GM10847 (cell line): ENCODE data around the gene ZNF101.
A peak's percentile ranks its signal among the peaks of the same experiment; 100 is the strongest.

Source experiments
- POLR2A ChIP-seq: IDR thresholded peaks from 2 replicates; pipeline ENCODE4 v1.6.1; 2011; ENCODE audit not compliant: insufficient read length; ENCODE audit errors: extremely low read depth

The ZNF101 gene

DNA sequence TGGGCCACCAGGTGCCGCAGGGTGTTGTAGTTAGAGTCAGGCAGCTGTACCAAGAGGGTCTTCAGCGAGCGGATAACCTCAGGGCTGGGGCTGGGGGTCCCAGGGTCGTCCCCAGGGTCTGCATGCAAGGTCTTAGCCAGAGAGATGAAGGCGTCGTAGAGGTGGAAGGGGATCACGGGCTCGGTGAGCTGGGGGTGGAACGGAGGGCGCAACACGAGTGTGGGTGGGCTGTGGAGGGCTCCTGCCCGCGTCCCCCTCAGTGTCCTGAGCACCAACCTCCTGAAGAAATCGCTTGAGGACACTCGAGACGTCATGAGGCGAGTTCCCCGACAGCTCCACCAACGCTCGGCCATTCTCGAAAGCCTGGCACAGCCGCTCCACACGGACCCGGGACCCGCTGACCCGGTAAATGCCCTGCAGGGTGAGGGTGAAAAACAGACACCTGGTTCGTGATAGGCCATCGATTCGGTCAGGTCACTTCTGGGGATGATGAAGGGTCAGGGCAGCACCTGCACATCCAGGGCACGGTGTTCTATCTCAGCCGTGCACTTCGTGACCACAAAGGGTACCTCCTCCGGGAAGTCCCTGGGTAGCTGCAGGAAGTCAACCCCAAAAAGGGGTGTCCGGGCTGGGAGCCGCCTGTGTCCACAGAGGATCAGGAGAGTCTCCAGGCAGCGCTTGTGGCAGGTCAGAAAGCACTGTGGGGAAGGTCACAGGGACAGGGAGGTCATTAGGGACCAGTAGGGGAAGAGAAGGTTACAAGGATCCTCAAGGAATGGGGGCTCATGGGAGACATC is 33.9 kb upstream of the ZNF101 start:
- TF ChIP-seq POLR2A: no peak

DNA sequence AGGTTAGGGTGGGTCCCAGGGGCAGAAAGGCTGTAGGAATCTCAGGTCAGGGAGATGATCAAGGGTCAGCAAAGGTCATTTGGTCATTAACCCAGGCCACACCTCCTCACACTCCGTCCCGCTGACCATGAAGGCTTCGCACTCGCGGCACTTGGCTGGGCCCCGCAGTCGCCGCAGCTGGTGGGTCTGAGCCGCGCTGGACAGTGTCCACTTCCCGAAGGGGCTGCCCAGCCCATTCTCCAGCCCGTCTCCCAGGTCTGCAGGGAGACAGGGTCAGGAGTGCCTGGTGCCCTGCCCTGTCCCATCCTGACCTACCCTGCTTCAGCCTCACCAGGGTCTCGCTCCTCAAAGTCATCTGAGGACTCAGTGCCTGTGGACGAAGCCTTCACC is 33.3 kb upstream of the ZNF101 start:
- no peak for TF ChIP-seq POLR2A

DNA sequence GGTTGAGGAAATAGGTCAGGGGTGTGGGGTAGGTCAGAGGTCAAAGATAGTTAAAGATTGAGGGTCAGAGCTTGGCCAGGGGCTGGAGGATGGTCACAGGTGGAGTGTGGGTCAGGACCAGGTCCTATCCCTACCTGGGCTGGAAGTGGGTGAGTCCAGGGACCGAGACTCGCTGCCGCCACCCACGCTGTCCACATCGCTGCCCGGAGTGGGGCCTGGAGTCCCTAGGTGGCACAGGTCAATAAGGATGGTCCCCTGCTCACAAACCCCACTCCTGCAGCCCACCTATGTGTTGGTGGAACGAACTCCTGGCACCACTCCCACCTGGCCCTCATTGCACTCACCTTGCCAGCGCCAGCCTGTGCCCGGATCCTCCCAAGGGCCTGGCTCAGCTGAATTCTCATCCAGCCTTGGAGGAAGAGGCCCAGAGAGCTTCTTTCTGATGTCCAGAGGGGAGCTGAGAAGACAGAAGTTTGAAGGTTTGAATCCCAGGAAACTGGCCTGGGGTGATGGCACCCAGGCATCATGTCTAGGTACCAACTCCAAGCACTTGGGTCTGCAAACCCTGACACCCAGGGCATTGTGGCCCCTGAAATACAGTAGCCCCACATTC is 32.0 kb upstream of the ZNF101 start:
- TF ChIP-seq POLR2A: no peak

DNA sequence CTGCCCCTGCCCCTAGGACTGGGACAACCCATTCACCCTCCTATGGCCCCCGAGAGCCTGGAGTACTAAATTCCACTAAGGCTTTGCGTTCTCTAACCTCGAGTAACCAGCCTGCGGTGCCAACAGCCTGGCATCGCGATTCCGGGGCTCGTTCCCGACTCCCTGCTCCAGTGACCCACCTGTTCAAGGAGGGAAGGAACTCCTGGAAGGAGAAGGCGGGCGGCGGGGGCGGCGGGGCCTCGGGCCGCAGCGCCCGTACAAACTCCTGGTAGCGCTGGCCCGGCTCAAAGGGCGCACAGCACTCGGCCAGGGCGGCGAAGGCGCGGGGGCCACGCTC is 31.5 kb upstream of the ZNF101 start:
- TF ChIP-seq POLR2A: no peak

DNA sequence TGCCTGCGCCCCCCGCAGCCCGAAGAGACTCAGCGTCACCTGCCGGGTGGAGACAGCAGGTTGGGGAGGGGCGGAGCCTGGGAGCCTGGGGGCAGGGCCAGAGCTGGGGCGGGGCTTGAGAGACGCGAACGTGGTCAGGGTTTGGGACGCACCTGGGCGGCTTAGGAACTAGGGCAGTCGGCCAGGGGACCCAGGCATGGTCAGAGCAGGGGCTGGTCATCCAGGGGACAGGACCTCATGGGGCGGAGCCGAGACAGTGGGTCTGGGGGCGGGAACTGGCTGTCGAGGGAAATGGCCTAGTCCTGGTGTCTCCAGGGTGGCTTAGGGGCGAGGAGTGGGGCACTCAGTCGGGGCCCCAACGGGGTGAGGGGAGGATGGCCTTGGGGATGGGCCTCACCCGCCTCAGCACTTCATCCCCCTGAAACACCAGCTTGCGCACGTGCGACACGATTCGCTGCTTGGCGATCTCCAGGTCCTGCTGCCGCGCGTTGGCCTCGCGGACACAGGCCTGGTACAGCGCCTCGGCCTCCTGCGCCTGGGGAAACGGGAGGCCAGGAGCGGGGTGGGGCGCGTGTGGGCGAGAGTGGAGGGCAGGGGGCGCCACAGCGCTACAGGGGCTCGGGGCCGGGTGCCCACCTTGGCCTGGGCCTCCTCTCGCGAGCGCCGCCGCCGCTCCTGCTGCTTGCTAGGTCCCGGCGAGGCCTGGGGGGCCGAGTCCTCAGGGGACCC is 31.0 kb upstream of the ZNF101 start:
- TF ChIP-seq POLR2A: no peak

DNA sequence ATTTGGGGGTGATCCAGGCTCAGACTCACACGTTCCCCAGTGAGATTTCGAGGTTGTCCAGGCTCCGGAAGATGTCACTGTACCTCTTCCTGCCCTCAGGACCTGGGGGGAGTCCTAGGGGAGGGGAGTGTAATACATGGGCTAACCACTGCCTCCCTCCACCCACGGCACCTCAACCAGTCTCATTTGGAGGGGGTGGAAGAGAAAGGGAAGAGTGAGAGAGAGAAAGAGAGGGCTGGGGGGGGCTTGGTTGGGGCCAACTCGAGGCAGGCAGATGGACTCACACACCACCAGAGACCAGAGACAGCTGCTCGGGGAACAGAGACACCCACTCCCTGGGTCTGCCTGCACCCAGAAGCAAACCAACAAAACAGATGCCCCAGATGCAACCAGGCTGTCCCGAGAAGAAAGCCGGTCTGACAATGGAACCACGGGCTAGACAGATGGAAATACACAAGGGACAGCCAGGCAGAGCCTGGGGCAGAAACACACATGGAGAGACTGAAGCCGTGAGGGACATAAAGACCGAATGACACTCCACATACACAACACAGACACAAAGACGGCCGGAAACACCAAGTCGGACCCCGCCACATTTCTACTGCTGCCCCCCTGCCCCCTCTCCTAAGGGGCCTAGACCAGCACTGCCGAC is 26.0 kb upstream of the ZNF101 start:
- no peak for TF ChIP-seq POLR2A

DNA sequence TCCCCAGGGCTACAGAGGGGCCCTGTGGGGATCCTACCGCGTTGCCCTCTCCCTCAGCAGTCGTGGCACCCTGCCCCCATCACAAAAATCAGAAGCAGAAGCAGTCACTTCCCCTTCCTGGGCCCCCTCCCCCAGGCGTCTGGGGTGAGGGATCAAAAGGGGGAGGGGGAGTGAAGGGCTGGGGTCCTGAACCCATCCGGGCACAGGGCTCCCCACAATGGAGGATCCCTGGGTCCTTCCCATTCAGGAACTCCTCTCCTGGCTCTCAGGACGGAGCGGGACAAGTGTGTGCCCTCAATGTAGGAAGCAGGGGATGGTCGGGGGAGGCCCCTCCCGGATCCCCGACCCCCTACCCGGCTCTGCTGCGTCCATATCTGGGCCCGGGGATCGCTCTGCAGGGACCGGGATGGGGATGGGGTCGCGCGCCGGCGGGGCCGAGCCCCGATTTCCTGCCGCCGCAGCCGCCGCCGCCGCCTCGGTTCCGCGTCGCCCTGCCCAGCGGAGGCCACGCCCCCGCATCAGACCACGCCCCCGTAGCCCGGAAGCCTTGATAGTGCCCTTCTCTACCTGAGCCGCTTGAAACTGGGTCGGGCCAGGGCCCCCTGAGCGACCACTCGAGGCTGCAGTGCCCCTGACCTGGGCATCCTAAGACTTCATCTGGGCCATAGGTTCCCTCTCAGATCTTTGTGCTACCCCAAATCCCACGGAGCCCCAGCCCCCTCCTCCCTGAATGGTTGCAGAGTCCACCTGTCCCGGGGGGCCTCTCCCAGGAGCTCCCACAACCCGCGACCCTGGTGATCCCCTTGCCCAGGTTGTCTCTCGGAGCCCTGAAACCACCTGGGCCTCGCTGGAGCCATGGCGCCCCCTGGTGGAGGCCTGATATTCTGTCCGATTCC is 25.2 kb upstream of the ZNF101 start, which contains the start of gene GMIP:
Gene GMIP (minus strand): TSS at position 500 of the 896 bp plus-strand sequence. CDS start 128 bp downstream, at position 372.
- peak; percentile 44 for TF ChIP-seq POLR2A

DNA sequence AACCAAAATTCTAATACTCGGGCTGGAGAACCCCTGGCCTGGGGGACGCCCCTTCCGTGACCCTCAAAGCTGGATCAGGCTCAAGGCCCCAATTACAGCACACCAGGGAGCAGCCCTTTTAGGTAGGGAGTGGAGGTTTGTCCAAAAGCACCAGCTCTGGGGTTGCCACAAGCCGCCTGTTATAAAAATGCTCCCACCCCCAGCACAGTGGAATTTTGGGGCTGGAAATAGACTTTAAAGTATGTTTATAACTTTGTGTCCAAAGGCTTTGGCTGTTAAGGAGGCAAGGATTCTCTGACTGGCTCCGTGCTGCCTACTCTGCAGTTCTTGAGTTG is 24.6 kb upstream of the ZNF101 start:
- no peak for TF ChIP-seq POLR2A

DNA sequence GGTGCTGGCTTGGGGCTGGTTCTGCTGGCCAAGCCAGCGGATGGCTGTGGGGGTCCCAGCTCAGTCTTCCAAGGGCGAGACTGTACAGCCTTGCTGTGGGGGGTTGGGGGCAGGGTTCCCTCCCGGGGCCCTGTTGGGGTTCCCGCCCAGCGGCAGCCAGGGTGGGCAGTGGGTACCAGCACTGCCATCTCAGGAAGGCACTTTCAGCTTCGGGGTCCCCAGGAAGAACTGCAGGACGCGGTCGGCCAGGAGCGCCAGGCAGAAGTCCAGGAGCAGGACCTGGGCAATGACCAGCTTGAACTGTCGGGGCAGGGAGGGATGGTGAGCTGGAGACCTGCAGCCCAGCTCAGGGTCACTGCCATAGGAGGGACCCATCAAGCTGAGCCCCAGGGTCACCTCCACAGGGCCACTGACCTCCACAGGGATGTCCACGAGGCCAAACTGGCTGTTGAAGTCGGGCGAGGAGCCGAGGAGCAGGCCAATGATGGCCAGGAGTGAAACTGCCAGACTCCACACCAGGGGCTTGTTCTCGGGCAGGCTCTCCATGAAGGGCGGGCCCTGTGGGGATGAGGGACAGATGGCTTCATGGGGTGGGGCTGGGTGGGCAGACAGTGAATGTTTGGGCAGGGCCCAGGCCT is 23.3 kb upstream of the ZNF101 start:
- TF ChIP-seq POLR2A: no peak

DNA sequence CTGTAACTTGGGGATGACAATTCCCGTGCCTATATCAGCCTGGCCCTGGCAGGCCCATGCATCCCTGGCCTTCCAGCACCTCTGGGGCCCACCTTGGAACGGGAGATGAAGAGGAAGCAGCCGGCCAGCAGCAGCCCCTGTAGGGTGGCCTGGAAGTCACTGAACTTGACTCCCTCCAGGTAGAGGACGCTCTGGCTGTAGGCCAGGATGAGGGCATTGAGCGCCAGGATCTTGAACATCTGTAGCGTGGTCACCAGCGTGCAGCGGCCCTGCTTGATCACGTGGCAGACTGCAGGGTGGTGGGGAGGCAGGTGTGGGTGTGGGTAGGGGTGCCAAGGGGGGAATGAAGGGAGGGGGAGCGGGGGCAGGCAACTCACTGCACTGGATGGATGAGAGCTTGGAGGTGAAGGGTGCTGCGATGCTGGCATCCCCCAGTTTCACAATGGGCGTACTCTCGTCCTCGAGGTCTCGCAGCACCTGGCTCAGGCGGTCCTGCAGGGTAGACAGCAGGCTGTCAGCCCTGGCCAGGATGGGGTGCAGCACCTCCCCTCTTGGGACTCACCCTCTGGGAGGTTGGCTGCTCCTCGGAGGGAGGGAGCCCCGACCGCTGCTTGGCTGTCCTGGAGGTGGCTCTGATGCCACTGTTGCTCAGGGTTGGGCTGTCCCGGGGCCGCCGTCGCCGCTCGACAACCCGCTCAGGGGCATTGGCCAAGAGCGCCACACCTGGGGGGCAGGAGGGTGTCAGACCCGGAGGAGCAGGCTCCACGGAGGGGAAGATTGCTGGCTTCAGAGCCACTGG is 21.4 kb upstream of the ZNF101 start:
- no peak for TF ChIP-seq POLR2A

DNA sequence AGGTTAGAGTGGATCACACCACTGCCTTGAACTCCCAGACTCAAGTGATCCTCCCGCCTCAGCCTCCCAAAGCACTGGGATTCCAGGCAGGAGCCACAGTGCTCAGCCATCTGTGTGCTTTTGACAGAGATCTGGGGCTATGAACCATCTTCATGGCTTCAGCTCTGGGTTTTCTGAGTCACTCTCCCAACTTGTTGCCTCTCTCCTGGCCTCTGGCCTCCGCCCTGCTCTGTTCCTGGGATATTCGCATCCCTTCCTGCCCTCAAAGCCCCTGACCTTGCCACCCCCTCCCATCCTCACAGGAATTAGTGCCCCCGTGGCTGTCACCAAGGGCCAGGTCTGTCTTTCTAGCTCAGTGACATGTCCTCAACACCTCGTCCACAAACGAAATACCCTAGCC is 19.5 kb upstream of the ZNF101 start:
- TF ChIP-seq POLR2A: no peak

DNA sequence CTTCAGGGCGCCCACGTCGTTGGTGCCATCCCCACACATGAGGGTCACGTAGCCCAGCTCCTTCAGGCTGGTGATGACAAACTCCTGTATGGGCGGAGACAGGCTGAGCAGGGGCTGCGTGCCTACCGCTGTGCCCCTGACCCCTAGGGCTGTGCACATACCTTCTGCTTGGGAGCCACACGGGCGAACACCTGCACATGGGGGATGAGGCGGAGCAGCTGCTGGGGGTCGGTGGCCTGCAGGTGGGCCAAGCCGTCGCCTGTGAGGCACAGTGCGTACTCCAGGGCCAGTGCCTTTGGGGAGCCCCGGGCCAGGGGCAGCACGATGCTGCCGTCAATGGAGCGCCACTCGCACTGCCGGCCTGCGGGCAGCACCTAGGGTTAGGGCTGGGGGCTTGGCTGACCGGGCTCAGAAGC is 19.1 kb upstream of the ZNF101 start:
- no peak for TF ChIP-seq POLR2A

DNA sequence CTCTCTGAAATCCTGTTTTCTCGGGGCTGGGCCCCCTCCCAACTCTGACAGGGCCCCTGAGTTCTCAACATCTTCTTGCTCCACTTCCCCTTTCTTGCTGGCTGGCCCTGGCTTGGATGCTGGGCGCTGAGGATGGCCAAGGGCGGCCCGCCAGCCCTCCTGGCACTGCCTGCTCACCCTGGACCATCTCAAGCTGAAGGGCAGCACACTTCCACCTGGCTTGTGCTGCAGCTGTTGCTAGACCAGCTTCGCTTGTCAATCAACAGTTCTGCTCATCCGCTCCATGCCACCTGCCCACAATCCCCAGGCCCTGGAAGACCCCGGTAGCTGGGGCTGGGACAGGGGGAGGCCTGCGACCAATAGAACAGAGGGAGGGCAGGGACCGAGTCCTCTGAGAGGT is 18.3 kb upstream of the ZNF101 start:
- TF ChIP-seq POLR2A: no peak

DNA sequence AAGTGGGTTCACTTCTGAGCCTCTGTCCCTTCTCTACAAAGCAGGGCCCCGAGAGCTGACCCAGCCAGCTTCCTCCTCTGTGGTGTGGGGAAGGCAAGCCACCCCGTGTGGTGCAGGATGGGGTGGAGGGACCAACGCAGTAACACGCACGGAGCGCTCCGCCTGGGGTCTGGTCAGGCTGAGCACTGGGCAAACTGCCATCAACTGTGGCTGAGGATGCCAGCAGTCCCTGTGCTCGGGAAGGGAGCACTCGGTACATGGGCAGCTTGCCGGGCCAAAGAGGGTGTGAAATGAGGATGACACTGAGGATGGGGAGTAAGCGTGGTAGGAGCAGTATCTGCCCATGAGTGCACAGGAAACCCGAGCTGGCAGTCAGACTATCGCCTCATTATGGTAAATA is 17.6 kb upstream of the ZNF101 start:
- no peak for TF ChIP-seq POLR2A
